Measurements from ENCODE around the gene PRKAG2.

Gene PRKAG2

GRCh38 chr7:151817981-151818673 is 58.8 kb downstream of the PRKAG2 start:
- DNase-seq (ENCODE audit: low read depth): no peak

DNA sequence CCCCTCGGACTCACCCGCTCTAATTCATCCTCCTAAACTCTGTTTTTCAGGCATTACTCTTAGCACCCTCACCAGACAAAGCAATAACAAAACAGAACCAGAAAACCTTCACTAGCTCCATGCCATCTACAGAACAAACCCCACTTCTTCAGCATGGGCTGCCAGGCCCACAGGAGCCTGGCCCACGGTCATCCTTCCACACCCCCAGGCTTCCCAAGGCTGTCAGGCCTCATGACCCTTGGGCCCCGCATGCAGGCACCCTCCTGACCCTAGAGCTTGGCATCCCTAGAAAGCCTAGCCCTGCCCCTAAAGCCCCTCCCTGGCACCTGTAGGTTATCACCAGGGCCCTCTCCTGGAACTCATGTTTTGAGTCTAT is 59.6 kb downstream of the PRKAG2 start:
- DNase-seq (ENCODE audit: low read depth): no peak

- no peak for DNase-seq (ENCODE audit: low read depth)
Observed at GRCh38 chr7:151816562-151817314, 60.2 kb downstream of the PRKAG2 start.

GRCh38 chr7:151815419-151815818 is 61.5 kb downstream of the PRKAG2 start:
- DNase-seq (ENCODE audit: low read depth): no peak

- DNase-seq (ENCODE audit: low read depth): no peak
Observed at GRCh38 chr7:151814400-151815009, 62.4 kb downstream of the PRKAG2 start.

GRCh38 chr7:151813997-151814396 is 62.9 kb downstream of the PRKAG2 start:
- DNase-seq (ENCODE audit: low read depth): no peak

- DNase-seq (ENCODE audit: low read depth): no peak
Observed at GRCh38 chr7:151813445-151813844, 63.5 kb downstream of the PRKAG2 start.

DNA sequence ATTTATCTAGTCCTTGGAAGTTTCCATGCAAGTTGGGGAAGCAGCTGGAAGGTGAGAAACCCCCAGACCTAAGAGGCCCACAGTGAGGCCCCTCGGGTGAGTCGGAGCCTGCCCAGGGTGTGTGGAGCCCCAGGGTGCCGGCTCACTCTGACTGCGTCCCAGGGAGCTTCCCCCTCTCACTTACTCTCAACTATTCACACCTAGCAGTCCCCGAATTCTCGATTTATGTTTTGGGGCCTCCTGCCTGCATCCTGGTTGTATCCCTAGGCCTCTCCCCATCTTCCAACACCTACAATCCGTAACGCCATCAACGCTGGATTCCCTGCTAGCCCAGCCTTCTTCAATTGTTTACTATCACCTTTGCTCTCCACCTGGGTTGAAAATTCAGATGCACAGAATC is 63.9 kb downstream of the PRKAG2 start:
- no peak for DNase-seq (ENCODE audit: low read depth)

GRCh38 chr7:151810441-151811232 is 66.3 kb downstream of the PRKAG2 start:
- DNase-seq (ENCODE audit: low read depth): no peak

GRCh38 chr7:151809864-151810170 is 67.1 kb downstream of the PRKAG2 start:
- no peak for DNase-seq (ENCODE audit: low read depth)

DNA sequence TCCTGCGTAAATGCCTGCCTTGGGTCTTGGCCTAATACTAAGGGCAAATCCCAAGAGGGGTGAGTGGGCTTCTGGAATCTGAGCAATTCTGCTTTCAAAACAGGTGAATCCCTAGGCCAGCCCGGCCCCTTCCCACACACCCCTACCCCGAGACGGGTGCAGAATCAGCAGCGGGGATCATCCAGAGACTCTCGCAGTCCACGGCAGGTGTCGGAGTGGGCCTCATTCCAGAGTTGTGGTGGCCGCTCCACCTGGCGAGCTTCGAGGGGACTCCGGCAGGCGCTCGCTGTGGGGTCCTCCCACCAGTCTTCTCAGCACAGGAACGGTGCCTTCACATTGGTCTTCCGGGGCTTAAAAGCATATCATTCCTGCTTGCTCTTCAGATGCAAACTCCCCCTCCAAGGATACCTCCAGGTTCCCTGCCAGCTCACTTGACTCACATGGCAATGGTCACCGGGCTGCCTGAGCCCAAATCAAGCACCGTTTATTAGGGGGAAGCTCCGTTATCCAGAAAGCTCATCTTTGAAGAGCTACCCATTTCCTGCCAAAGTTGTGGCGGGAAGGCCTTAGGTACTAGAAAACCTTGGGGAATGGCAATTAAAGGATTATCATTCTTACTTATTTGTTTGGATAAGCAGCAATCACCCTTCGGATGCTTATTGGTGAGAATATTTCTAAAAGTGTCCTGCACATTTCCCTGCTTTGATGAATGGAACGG is 67.6 kb downstream of the PRKAG2 start:
- no peak for DNase-seq (ENCODE audit: low read depth)

DNA sequence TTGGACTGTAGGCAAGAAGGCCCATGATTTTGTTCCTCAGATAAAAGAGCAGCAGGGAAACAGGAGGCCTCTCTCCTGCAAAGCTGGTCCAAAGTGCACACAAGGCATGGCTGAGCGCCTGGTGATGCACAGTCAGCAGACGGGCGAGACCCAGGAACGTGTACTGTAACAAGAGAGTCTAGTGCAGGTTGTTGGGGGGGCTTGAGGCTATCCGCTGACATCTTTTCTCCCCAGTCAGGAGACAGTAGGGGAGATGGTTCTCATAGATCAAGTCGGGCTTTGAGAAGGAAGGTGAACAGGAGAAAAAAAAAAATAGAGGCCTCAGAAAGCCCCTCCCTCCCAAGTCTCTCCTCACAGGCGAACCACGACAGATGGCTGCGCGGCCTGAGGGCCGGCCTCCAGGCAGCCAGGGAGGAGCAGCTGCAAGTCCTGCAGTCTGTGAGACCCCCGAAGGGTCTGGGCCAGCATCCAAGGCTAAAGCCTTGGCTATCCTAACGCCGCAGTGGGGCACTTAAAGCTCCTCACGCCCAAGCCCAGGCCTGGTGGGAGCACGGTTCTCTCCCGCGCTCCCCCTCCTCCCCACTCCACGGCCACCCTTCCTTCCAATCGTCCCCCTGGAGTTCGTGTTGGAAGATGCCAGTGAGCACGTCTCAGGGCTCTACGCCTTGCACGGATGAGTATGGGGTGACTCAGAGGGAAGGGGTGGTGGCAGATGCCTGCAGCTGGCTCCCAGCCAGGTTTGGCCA is 68.3 kb downstream of the PRKAG2 start:
- DNase-seq (ENCODE audit: low read depth): peak; percentile 64

GRCh38 chr7:151807846-151808245 is 69.1 kb downstream of the PRKAG2 start:
- no peak for DNase-seq (ENCODE audit: low read depth)

DNA sequence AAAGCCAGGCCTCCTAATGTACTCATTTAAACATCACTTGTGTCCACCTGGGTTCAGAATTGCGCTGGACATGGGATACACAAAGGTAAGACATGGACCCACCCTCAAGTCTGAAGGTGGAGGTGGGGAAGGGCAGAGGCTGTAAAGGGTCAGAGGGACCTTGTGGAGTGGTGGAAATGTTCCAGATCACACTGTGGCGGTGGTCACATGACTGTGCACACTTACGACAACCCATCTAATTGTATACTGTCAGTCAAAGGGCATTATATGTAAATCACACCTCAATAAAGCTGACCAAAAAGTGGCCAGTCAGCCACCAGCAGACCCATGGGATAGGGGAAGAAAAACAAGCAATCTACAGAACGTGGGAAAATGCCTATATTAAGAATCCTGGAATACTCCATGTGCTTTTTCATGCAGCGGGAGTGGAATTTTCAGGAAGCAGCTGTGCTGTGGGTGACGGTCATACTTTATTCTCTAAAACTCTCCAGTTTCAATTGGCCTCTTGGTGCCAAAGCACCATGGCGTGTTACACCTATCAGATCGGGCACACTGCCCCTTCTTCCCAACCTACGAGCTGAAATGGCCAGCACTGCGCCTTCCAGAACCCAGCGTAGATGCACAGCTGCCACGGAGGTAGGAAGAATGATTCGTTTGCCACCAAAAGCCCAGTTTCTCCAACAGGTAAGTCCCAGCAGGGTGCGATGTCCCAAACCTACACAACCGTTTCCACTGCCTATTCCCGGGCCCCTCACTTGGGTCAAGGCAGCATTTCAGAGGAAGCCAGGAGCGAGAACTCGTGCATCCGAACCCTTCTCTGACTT is 69.8 kb downstream of the PRKAG2 start:
- DNase-seq (ENCODE audit: low read depth): no peak

GRCh38 chr7:151806204-151806603 is 70.7 kb downstream of the PRKAG2 start:
- DNase-seq (ENCODE audit: low read depth): no peak

- no peak for DNase-seq (ENCODE audit: low read depth)
Observed at GRCh38 chr7:151805191-151805590, 71.7 kb downstream of the PRKAG2 start.

GRCh38 chr7:151804756-151805155 is 72.2 kb downstream of the PRKAG2 start:
- DNase-seq (ENCODE audit: low read depth): no peak

GRCh38 chr7:151803841-151804240 is 73.1 kb downstream of the PRKAG2 start:
- DNase-seq (ENCODE audit: low read depth): no peak

DNA sequence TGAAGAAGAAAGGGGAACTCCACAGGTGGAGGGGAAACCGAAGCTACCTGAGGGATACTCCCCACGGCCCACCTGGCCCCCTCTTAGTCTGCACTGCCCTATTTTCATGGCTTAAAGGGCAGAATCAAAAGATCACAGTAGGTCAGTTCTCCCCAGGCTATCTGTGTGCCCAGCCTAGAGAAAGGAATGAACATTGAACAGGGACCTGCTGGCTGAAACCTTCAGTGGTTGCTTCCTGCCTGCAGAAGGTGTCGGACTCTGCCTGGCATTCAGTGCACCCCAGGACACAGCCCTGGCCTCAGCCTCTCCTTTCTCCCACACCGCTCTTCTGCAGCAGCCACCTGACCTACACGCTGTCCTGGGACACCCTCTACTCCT is 74.5 kb downstream of the PRKAG2 start:
- DNase-seq (ENCODE audit: low read depth): no peak

GRCh38 chr7:151801782-151802468 is 75.0 kb downstream of the PRKAG2 start:
- DNase-seq (ENCODE audit: low read depth): no peak

All from ELR (cell line).